ENCODE measurements around the gene RFX2.

GRCh38 chr19:6070720-6071485, 39.4 kb downstream of the RFX2 start:
- TF ChIP-seq CTCF (IDR thresholded peaks at IDR 0.05) (no peak), POLR2A (IDR thresholded peaks at IDR 0.05) (no peak)

Data from right lobe of liver (tissue), 4 donors.